Fibroblast of the aortic adventitia (primary cell): ENCODE data around the gene HMX3. TPM values are rescaled to one million over a fixed set of nuclear protein-coding genes. Genes with fewer than 3 reads are reported as not detected.

ENCODE experiments used
- DNase-seq: peaks from one replicate; pipeline ENCODE4 v3.0.0-alpha.2; 2010; ENCODE audit warnings: low read depth
- H3K4me3 ChIP-seq: 2 replicates; pipeline ENCODE4 v1.5.1; 2011; ENCODE audit warnings: low read depth, mild to moderate bottlenecking, control low read depth, low read length, moderate library complexity
- CTCF ChIP-seq: IDR thresholded peaks from 2 replicates; pipeline ENCODE4 v1.5.1; 2011; ENCODE audit warnings: mild to moderate bottlenecking, low read length, control low read depth, inconsistent platforms; ENCODE audit not compliant: insufficient read depth
- total RNA-seq: library from RNA; depleted of rRNA; stranded (reverse); fragments of >200 nt; gene quantifications from 2 replicates; pipeline ENCODE4 v1.2.3, GENCODE V29; 2012; ENCODE audit warnings: low replicate concordance

The HMX3 gene
- not detected in 2 replicates for total RNA-seq

- peak within 1 kb of the TSS; percentile 31 for H3K4me3 ChIP-seq
- no peak for TF ChIP-seq CTCF
- no peak for DNase-seq
These were observed at the start of gene HMX3 for GRCh38 chr10:123135415-123136141. Gene HMX3 (plus strand): TSS chr10:123135970. CDS start chr10:123136051, 81 bp downstream.

- no peak for TF ChIP-seq CTCF
- DNase-seq: no peak
- no peak overlapping the region for H3K4me3 ChIP-seq
These were observed 49.5 kb upstream of the HMX3 start for GRCh38 chr10:123086281-123086680.

- H3K4me3 ChIP-seq: no peak overlapping the region
- no peak for DNase-seq
- TF ChIP-seq CTCF: no peak
These were observed 48.4 kb upstream of the HMX3 start for GRCh38 chr10:123087348-123087747.

- TF ChIP-seq CTCF: no peak
- H3K4me3 ChIP-seq: no peak overlapping the region
- DNase-seq: no peak
These were observed 48.0 kb upstream of the HMX3 start for GRCh38 chr10:123087786-123088185.

GRCh38 chr10:123092635-123093414, 42.9 kb upstream of the HMX3 start:
- DNase-seq: no peak
- no peak for TF ChIP-seq CTCF
- no peak overlapping the region for H3K4me3 ChIP-seq

GRCh38 chr10:123093489-123093888, 42.3 kb upstream of the HMX3 start:
- H3K4me3 ChIP-seq: no peak overlapping the region
- DNase-seq: no peak
- no peak for TF ChIP-seq CTCF
